SK-N-SH (cell line): ENCODE data around the gene AUTS2. TPM values are rescaled to one million over a fixed set of nuclear protein-coding genes. Genes with fewer than 3 reads are reported as not detected.

ENCODE experiments used
- CTCF ChIA-PET: fragments of 300-600, 350-600 bp; formaldehyde crosslinking; extraction: SDS; loops from one replicate; lab custom pipeline; 2021; lab: Yijun Ruan, JAX
- POLR2A ChIA-PET: fragments of 350-600 bp; sonication (Branson Sonifier 250); formaldehyde crosslinking; extraction: SDS; loops from one replicate; lab custom pipeline; 2020; ENCODE audit warnings: antibody characterized with exemption, inconsistent platforms; lab: Yijun Ruan, JAX
- DNase-seq: peaks from one replicate; pipeline ENCODE4 v3.0.0; 2012
- H2AFZ ChIP-seq: fragments of 200-600 bp; sonication (generic); 2 replicates; pipeline ENCODE4 v1.8.1; 2016; ENCODE audit warnings: antibody characterized with exemption, mild to moderate bottlenecking, low read depth
- H3F3A ChIP-seq: fragments of 200-600 bp; sonication (generic); replicated peaks from 2 replicates; pipeline ENCODE3; 2016; ENCODE audit warnings: antibody characterized with exemption, mild to moderate bottlenecking; ENCODE audit not compliant: insufficient read depth
- H3K27ac ChIP-seq, 2 experiments: fragments of 200-500 bp in 1 of 2; fragments of 200-600 bp in 1 of 2; sonication (Bioruptor generic) in 1 of 2; sonication (generic), shearing (Covaris generic) in 1 of 2; 2 replicates each; pipeline versions ENCODE4 v1.5.1 to v1.6.1; 2014 to 2016; ENCODE audit warnings: low read depth in 2 of 2, inconsistent platforms in 1 of 2, low read length in 1 of 2, mild to moderate bottlenecking in 1 of 2, mixed read lengths in 1 of 2
- H3K27me3 ChIP-seq: fragments of 200-600 bp; sonication (generic), shearing (Covaris generic); 2 replicates; pipeline ENCODE4 v1.6.1; 2016; ENCODE audit warnings: mixed run types; ENCODE audit not compliant: insufficient read depth
- H3K36me3 ChIP-seq, 2 experiments: fragments of 200-500 bp in 1 of 2; fragments of 200-600 bp in 1 of 2; sonication (Bioruptor generic) in 1 of 2; sonication (generic) in 1 of 2; replicated peaks in 1 of 2; 2 replicates each; pipeline versions ENCODE3 to v1.5.1; 2014 to 2016; ENCODE audit warnings: low read length in 1 of 2, mild to moderate bottlenecking in 1 of 2; ENCODE audit not compliant: insufficient read depth in 2 of 2, control insufficient read depth in 1 of 2
- H3K4me1 ChIP-seq, 2 experiments: fragments of 200-500 bp in 1 of 2; fragments of 200-600 bp in 1 of 2; sonication (Bioruptor generic) in 1 of 2; sonication (generic), shearing (Covaris generic) in 1 of 2; 2 replicates each; pipeline versions ENCODE4 v1.5.1 to v1.6.1; 2014 to 2016; ENCODE audit warnings: low read depth in 1 of 2, low read length in 1 of 2, mixed run types in 1 of 2; ENCODE audit not compliant: insufficient read depth in 2 of 2, control insufficient read depth in 1 of 2
- H3K4me2 ChIP-seq: fragments of 200-600 bp; sonication (generic), shearing (Covaris generic); 2 replicates; pipeline ENCODE4 v1.6.1; 2017; ENCODE audit warnings: mixed run types
- H3K4me3 ChIP-seq, 2 experiments: fragments of 200-500 bp in 1 of 2; fragments of 200-600 bp in 1 of 2; sonication (Bioruptor generic) in 1 of 2; sonication (generic), shearing (Covaris generic) in 1 of 2; 2 replicates each; pipeline versions ENCODE4 v1.5.1 to v1.8.1; 2014 to 2016; ENCODE audit warnings: low read depth in 2 of 2, inconsistent platforms in 1 of 2, low read length in 1 of 2, mild to moderate bottlenecking in 1 of 2, mixed read lengths in 1 of 2, moderate library complexity in 1 of 2
- H3K79me2 ChIP-seq: fragments of 200-600 bp; sonication (generic); 2 replicates; pipeline ENCODE4 v1.8.1; 2017; ENCODE audit warnings: mild to moderate bottlenecking; ENCODE audit not compliant: insufficient read depth
- H3K9ac ChIP-seq: fragments of 200-600 bp; sonication (generic); 2 replicates; pipeline ENCODE4 v1.6.1; 2017; ENCODE audit warnings: mixed run types
- H3K9me2 ChIP-seq: fragments of 200-600 bp; sonication (generic); 2 replicates; pipeline ENCODE4 v1.6.1; 2017; ENCODE audit warnings: mixed run types
- H3K9me3 ChIP-seq: fragments of 200-600 bp; sonication (generic); 2 replicates; pipeline ENCODE4 v1.6.1; 2017; ENCODE audit warnings: mixed run types, mild to moderate bottlenecking, moderate library complexity
- H4K20me1 ChIP-seq: fragments of 200-600 bp; sonication (generic); 2 replicates; pipeline ENCODE4 v1.6.1; 2017; ENCODE audit warnings: mild to moderate bottlenecking, mixed run types; ENCODE audit not compliant: insufficient read depth
- EZH2phosphoT487 ChIP-seq: fragments of 200-600 bp; sonication (generic); IDR thresholded peaks from 2 replicates; pipeline ENCODE4 v1.6.1; 2017; ENCODE audit warnings: low read depth, mixed run types, mild to moderate bottlenecking, antibody characterized with exemption, moderate library complexity, borderline replicate concordance
- FOXM1 ChIP-seq: IDR thresholded peaks from 2 replicates; pipeline ENCODE4 v1.4.0; 2012; ENCODE audit warnings: low read depth, mild to moderate bottlenecking
- JUND ChIP-seq: IDR thresholded peaks from 2 replicates; pipeline ENCODE4 v1.4.0; 2012
- MEF2A ChIP-seq: IDR thresholded peaks from 2 replicates; pipeline ENCODE4 v1.4.0; 2012; ENCODE audit warnings: low read depth, borderline replicate concordance
- MXI1 ChIP-seq: IDR thresholded peaks from 2 replicates; pipeline ENCODE4 v1.6.1; 2012; ENCODE audit warnings: mild to moderate bottlenecking, low read depth, low read length, improper control_type of control experiment
- POLR2AphosphoS5 ChIP-seq: IDR thresholded peaks from 2 replicates; pipeline ENCODE4 v1.6.1; 2012; ENCODE audit warnings: low read depth, low read length
- RFX5 ChIP-seq: IDR thresholded peaks from 2 replicates; pipeline ENCODE4 v1.6.1; 2012; ENCODE audit warnings: mild to moderate bottlenecking, improper control_type of control experiment, low read length
- SMC3 ChIP-seq: IDR thresholded peaks from 2 replicates; pipeline ENCODE4 v1.6.1; 2012; ENCODE audit warnings: low read depth, low read length, improper control_type of control experiment
- TAF1 ChIP-seq: IDR thresholded peaks from 2 replicates; pipeline ENCODE4 v1.6.1; 2012; ENCODE audit warnings: low read depth, mild to moderate bottlenecking, low read length, moderate library complexity, borderline replicate concordance
- TCF12 ChIP-seq: IDR thresholded peaks from 2 replicates; pipeline ENCODE4 v1.4.0; 2012
- YY1 ChIP-seq: IDR thresholded peaks from 2 replicates; pipeline ENCODE4 v1.4.0; 2012; ENCODE audit warnings: low read depth, mild to moderate bottlenecking
- ZBTB33 ChIP-seq: IDR thresholded peaks from 2 replicates; pipeline ENCODE4 v1.4.0; 2012; ENCODE audit warnings: low read depth, borderline replicate concordance
- WGBS: methylation state at CpG from one replicate; pipeline ENCODE4 v1.1.6; 2017; ENCODE audit warnings: low lambda C conversion rate; 5-methylcytosine and 5-hydroxymethylcytosine counted together
- polyA plus RNA-seq, 3 experiments: library from polyadenylated mRNA; depleted of rRNA; stranded (reverse); fragments of >200 nt; gene quantifications; 2 replicates each; pipeline ENCODE4 v1.2.3, GENCODE V29; 2012
- TF ChIP-seq, protein P1 (sequence below): IDR thresholded peaks from 2 replicates; pipeline ENCODE4 v1.6.1; 2012; ENCODE audit warnings: mild to moderate bottlenecking, low read depth, low read length, moderate library complexity
- TF ChIP-seq, protein P2 (sequence below): IDR thresholded peaks from 2 replicates; pipeline ENCODE4 v1.4.0; 2012; ENCODE audit warnings: low read depth, borderline replicate concordance
- TF ChIP-seq, protein P3 (sequence below): IDR thresholded peaks from 2 replicates; pipeline ENCODE4 v1.4.0; 2012; ENCODE audit warnings: low read depth
- TF ChIP-seq, protein P4 (sequence below): fragments of 150-350 bp; IDR thresholded peaks from 2 replicates; pipeline ENCODE4 v1.6.1; 2016; ENCODE audit warnings: mild to moderate bottlenecking, low read depth, low read length
- TF ChIP-seq, protein P5 (sequence below): IDR thresholded peaks from 2 replicates; pipeline ENCODE4; 2012

The AUTS2 gene
- polyA plus RNA-seq, 1 of the 3 experiments (the other 2 are of a cell fraction), result 15.6 TPM

GRCh38 chr7:70406950-70407209 lies 808.6 kb downstream of the AUTS2 start:
- H3K9me3 ChIP-seq, result no peaks in the 10 kb centered on the region
- peaks cover 13 to 41% of the 10 kb centered on the region in 2 experiments; a peak in 3 of 4 replicates for H3K4me1 ChIP-seq
- H3K27ac ChIP-seq, result peak overlapping the region in 1 of 2 experiments; percentile 80; a peak in 2 of 4 replicates
- no peaks in the 10 kb centered on the region for H3K36me3 ChIP-seq
- TF ChIP-seq, protein P1, sequence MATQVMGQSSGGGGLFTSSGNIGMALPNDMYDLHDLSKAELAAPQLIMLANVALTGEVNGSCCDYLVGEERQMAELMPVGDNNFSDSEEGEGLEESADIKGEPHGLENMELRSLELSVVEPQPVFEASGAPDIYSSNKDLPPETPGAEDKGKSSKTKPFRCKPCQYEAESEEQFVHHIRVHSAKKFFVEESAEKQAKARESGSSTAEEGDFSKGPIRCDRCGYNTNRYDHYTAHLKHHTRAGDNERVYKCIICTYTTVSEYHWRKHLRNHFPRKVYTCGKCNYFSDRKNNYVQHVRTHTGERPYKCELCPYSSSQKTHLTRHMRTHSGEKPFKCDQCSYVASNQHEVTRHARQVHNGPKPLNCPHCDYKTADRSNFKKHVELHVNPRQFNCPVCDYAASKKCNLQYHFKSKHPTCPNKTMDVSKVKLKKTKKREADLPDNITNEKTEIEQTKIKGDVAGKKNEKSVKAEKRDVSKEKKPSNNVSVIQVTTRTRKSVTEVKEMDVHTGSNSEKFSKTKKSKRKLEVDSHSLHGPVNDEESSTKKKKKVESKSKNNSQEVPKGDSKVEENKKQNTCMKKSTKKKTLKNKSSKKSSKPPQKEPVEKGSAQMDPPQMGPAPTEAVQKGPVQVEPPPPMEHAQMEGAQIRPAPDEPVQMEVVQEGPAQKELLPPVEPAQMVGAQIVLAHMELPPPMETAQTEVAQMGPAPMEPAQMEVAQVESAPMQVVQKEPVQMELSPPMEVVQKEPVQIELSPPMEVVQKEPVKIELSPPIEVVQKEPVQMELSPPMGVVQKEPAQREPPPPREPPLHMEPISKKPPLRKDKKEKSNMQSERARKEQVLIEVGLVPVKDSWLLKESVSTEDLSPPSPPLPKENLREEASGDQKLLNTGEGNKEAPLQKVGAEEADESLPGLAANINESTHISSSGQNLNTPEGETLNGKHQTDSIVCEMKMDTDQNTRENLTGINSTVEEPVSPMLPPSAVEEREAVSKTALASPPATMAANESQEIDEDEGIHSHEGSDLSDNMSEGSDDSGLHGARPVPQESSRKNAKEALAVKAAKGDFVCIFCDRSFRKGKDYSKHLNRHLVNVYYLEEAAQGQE, result no peak
- TF ChIP-seq YY1 (no peak), MXI1 (no peak), SMC3 (no peak), JUND (no peak), POLR2AphosphoS5 (no peak), EZH2phosphoT487 (no peak), RFX5 (no peak), MEF2A (no peak), TAF1 (no peak), TCF12 (no peak), FOXM1 (no peak), ZBTB33 (no peak)
- TF ChIP-seq, protein P2, sequence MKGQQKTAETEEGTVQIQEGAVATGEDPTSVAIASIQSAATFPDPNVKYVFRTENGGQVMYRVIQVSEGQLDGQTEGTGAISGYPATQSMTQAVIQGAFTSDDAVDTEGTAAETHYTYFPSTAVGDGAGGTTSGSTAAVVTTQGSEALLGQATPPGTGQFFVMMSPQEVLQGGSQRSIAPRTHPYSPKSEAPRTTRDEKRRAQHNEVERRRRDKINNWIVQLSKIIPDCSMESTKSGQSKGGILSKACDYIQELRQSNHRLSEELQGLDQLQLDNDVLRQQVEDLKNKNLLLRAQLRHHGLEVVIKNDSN, result no peak
- TF ChIP-seq, protein P3, sequence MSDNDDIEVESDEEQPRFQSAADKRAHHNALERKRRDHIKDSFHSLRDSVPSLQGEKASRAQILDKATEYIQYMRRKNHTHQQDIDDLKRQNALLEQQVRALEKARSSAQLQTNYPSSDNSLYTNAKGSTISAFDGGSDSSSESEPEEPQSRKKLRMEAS, result no peak
- TF ChIP-seq, protein P4, sequence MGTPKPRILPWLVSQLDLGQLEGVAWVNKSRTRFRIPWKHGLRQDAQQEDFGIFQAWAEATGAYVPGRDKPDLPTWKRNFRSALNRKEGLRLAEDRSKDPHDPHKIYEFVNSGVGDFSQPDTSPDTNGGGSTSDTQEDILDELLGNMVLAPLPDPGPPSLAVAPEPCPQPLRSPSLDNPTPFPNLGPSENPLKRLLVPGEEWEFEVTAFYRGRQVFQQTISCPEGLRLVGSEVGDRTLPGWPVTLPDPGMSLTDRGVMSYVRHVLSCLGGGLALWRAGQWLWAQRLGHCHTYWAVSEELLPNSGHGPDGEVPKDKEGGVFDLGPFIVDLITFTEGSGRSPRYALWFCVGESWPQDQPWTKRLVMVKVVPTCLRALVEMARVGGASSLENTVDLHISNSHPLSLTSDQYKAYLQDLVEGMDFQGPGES, result no peak
- TF ChIP-seq, protein P5, sequence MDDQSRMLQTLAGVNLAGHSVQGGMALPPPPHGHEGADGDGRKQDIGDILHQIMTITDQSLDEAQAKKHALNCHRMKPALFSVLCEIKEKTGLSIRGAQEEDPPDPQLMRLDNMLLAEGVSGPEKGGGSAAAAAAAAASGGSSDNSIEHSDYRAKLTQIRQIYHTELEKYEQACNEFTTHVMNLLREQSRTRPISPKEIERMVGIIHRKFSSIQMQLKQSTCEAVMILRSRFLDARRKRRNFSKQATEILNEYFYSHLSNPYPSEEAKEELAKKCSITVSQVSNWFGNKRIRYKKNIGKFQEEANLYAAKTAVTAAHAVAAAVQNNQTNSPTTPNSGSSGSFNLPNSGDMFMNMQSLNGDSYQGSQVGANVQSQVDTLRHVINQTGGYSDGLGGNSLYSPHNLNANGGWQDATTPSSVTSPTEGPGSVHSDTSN, result no peak
- TF ChIP-seq, all 33 proteins: peak for 0
- no peak overlapping the region for H3K9ac ChIP-seq
- H3K4me3 ChIP-seq, result no peak overlapping the region
- no peaks in the 10 kb centered on the region for H3K9me2 ChIP-seq
- no peak for DNase-seq
- WGBS, result 82% methylated on average over 4 of the region's 4 CpGs
- H3K27me3 ChIP-seq, result no peaks in the 10 kb centered on the region
- no peaks in the 10 kb centered on the region for H4K20me1 ChIP-seq
- no peak overlapping the region for H3K4me2 ChIP-seq
- no peaks in the 10 kb centered on the region for H3K79me2 ChIP-seq
- no peak overlapping the region for H2AFZ ChIP-seq
- POLR2A ChIA-PET, result interaction anchor here (0.9 to 1.7 kb wide), 2 partner anchors 80 to 99 kb away, joined by 4 to 5 read pairs; no protein-coding TSS in a partner anchor
- CTCF ChIA-PET, result interaction anchor here (0.6 to 1.3 kb wide), 4 partner anchors 13 to 364 kb away, joined by 3 to 9 read pairs (median 4); no protein-coding TSS in a partner anchor
- H3F3A ChIP-seq, result no peaks in the 10 kb centered on the region
